Hippocampal formation (tissue), 2 donors: ENCODE results near the gene C16orf78.

ENCODE experiments used
- DNase-seq, 2 donors: peaks; one replicate each; lab custom pipeline; 2025; lab: John Stamatoyannopoulos, UW

C16orf78 gene

GRCh38 chr16:49382916-49383315, 9.3 kb downstream of the C16orf78 start:
- no peak for DNase-seq

GRCh38 chr16:49395021-49395420, 21.4 kb downstream of the C16orf78 start:
- no peak for DNase-seq

- DNase-seq, result no peak
Measured at GRCh38 chr16:49396206-49396720, 22.7 kb downstream of the C16orf78 start.

- no peak for DNase-seq
Measured at GRCh38 chr16:49398761-49399160, 25.2 kb downstream of the C16orf78 start.

- DNase-seq, result no peak
Measured at GRCh38 chr16:49399594-49400364, 26.2 kb downstream of the C16orf78 start.

- no peak for DNase-seq
Measured at GRCh38 chr16:49400611-49401010, 27.0 kb downstream of the C16orf78 start.

GRCh38 chr16:49405123-49405522, 31.5 kb downstream of the C16orf78 start:
- DNase-seq, result no peak

- DNase-seq, result no peak
Measured at GRCh38 chr16:49405530-49405929, 31.9 kb downstream of the C16orf78 start.

- peak; percentile 66 to 73 for DNase-seq
Measured at GRCh38 chr16:49407873-49408550, 34.4 kb downstream of the C16orf78 start.

- DNase-seq, result no peak
Measured at GRCh38 chr16:49409121-49409520, 35.5 kb downstream of the C16orf78 start.

GRCh38 chr16:49410226-49410625, 36.6 kb downstream of the C16orf78 start:
- no peak for DNase-seq

- no peak for DNase-seq
Measured at GRCh38 chr16:49411121-49411970, 37.7 kb downstream of the C16orf78 start.

- no peak for DNase-seq
Measured at GRCh38 chr16:49414671-49415070, 41.1 kb downstream of the C16orf78 start.

GRCh38 chr16:49415083-49415482, 41.5 kb downstream of the C16orf78 start:
- DNase-seq, result no peak

GRCh38 chr16:49416001-49416675, 42.5 kb downstream of the C16orf78 start:
- no peak for DNase-seq

- DNase-seq, result no peak
Measured at GRCh38 chr16:49417354-49417753, 43.8 kb downstream of the C16orf78 start.

- no peak for DNase-seq
Measured at GRCh38 chr16:49419006-49419405, 45.4 kb downstream of the C16orf78 start.

- no peak for DNase-seq
Measured at GRCh38 chr16:49419862-49420261, 46.3 kb downstream of the C16orf78 start.

- no peak for DNase-seq
Measured at GRCh38 chr16:49422896-49423295, 49.3 kb downstream of the C16orf78 start.

GRCh38 chr16:49424961-49425360, 51.4 kb downstream of the C16orf78 start:
- no peak for DNase-seq

- DNase-seq, result no peak
Measured at GRCh38 chr16:49427771-49428170, 54.2 kb downstream of the C16orf78 start.

- DNase-seq, result no peak
Measured at GRCh38 chr16:49428808-49429207, 55.2 kb downstream of the C16orf78 start.
